DMS153 treated with DMSO at 0.1 percent for 48 hours (cell line): ENCODE measurements around the gene PDE6B.

ENCODE experiments used
- DNase-seq: peaks from one replicate; lab custom pipeline; 2025; ENCODE audit not compliant: unreplicated experiment; lab: John Stamatoyannopoulos, UW

The PDE6B gene

GRCh38 chr4:655464-656151 is 30.2 kb downstream of the PDE6B start:
- no peak for DNase-seq

DNA sequence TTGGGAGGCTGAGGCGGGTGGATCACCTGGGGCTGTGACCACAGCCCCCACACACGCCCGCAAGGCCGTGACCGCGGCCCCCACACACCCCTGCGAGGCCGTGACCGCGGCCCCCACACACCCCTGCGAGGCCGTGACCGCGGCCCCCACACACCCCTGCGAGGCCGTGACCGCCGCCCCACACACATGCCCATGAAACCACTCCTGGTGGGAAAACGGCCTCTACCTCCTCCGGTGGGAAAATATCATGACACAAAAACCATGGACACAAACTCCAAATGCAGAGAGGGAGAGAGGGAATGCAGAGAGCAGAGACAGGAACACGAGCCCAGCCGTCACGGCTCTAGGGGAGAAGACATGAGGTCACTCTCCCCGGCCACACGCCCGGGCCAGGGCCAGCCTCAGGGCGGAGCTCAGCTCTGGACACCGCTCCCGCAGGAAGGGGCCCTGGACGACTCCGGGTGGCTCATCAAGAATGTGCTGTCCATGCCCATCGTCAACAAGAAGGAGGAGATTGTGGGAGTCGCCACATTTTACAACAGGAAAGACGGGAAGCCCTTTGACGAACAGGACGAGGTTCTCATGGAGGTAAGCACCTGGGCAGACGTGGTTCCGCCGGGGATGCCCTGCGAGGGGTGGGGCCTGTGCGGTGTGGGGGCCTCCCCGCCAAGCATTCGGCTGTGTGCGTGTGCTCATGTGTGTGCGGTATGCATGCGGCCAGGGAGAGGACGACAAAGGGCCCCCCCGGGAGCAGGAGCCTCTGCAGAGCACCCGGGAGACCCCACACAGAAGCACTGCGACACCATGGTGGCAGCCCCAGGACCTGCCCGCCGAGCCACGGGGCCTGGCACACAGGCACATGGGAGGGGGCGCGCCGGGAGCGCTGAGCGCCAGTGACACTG is 31.3 kb downstream of the PDE6B start:
- no peak for DNase-seq

GRCh38 chr4:657338-657833 is 32.0 kb downstream of the PDE6B start:
- DNase-seq = no peak

- no peak for DNase-seq
Observed at GRCh38 chr4:657834-658667, 32.7 kb downstream of the PDE6B start.

DNA sequence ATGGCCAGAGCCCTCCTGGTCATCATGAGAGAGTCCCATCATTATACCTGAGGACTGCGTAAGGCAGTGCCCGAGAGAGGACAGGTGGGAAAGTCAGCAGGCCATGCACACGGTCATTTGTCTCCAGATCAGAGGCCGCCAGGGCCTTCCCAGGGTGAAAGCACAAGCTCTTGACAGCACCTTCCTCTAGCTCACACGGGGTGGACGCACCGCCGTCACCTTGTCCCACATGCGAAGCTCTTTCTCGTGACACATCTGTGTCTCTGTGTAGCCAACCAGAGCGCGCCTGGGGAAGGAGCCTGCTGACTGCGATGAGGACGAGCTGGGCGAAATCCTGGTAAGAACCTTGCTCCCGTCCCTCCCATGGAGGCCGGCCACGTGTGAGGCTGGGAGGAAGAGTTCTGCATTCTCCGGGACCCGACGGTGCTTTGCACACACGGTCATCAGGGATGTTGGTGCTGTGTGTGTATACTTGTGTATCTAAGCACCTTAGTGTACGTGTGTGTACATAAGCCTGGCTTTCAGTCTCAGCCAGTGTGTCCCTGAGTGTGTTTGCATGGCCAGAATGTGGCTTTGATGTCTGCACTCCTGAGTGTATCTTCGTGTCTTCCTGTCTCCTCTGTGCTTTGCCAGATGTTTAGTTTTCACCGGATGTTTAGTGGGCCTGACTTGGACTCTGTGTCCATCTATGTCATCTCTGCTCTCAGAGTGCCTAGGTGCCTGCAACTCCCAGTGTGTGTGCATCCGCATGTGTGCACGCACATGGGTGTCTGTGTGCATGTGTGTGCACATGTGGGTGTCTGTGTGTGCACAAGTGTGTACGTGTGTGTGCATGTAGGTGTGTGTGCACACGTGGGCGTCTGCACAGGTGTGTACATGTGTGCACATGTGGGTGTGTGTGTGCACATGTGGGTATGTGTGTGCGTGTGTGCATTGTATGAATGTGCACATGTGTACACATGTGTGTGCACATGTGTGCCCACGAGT is 33.6 kb downstream of the PDE6B start:
- no peak for DNase-seq

- no peak for DNase-seq
Observed at GRCh38 chr4:659851-660250, 34.5 kb downstream of the PDE6B start.

- DNase-seq = no peak
Observed at GRCh38 chr4:660401-660800, 35.0 kb downstream of the PDE6B start.

GRCh38 chr4:661231-661630 is 35.9 kb downstream of the PDE6B start:
- no peak for DNase-seq

DNA sequence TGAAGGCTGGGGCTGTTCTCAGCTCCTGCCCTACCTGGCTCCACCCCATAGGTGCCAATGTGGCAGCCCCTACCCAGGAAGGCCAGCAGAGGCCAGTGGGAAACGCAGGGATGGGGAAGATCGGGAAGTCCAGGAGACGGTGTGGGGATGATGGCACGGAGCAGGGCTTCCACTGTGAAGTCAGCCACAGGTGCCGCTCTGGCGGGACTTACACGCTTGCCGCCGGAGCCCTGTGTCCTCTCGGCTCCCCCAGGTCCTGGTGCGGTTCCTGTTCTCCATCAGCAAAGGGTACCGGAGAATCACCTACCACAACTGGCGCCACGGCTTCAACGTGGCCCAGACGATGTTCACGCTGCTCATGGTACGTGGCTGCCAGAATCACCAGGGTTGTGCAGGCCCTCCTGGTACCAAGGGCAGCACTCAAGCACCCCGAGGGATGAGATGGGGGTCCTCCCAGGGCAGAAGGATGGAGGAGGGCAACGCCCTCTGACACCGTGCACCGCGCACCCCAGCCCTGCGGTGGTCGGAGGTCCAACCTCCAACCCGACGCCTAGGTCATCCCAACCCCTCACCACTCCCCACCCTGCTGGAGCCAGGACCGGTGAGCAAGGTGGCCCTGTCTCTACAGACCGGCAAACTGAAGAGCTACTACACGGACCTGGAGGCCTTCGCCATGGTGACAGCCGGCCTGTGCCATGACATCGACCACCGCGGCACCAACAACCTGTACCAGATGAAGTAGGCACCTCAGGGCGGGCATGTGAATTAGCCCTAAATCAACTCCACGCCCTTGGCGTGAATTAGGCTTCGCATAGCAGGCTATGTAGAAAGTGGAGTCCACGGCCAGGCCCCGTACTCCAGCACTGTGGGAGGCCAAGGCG is 36.7 kb downstream of the PDE6B start:
- no peak for DNase-seq

DNA sequence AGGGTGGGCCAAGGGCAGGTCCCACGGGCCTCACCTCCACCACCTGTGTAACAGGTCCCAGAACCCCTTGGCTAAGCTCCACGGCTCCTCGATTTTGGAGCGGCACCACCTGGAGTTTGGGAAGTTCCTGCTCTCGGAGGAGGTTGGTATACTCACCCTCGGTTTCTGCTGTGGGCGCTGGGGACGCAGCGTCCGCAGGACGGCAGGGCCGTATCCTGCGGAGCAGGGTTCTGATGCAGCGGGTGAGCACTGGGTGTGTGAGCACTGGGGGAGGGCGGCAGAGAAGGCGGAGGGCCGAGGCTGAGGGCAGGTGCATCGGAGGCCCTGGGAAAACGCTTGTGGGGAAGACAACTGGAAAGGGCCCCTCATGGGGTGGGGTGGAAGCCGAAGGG is 37.7 kb downstream of the PDE6B start:
- no peak for DNase-seq

GRCh38 chr4:663438-664428 is 38.4 kb downstream of the PDE6B start:
- peak; percentile 2 for DNase-seq

- DNase-seq = no peak
Observed at GRCh38 chr4:664713-665231, 39.4 kb downstream of the PDE6B start.

- no peak for DNase-seq
Observed at GRCh38 chr4:665381-665750, 40.0 kb downstream of the PDE6B start.

DNA sequence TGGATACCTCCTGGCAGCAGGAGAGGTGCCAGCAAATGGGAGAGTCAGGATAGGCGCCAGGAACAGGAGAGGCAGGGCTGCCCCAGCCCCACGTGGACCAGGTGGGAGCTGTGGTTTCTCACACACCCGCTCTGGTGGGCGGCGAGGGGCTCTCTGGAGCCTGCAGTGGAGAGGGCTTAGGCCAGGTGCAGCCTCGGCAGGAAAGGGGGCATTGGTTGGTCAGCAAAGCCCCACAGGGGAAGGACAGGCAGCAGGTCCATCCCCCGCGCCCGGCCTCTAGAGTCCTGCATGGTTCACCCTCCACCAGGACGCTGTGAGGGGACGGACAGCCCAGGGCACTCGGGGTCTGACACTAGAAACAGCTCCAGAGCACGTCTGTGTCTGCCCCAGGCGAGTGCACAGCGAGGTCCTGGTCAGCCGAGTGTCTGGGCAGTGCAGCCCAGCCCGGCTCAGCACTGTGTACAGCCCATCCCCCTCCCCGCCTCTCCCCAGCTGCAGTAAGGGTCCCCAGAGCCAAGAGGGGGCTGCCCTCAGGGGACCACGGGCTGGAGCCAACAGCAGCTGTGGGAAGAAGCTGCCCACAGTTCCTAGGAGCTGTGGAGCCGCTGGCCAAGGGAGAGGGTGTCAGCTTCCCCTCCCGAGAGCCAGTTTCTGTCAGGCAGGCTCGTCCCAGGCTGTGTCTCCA is 40.5 kb downstream of the PDE6B start:
- no peak for DNase-seq

DNA sequence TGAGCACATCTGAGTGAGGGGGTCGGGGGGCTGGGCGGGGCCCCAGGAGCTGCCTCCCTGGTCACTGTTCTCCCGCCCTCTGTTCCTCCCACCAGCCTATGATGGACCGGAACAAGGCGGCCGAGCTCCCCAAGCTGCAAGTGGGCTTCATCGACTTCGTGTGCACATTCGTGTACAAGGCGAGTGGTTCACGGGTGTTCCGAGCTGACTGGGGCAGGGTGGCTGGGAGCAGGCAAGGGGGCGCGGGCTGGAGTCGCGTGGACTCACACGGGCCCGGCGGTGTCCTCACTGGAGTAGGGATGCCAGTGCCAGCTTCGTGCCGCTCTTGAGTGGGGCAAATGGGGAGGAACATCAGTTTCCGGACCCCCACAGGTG is 41.0 kb downstream of the PDE6B start:
- DNase-seq = no peak

GRCh38 chr4:666822-667544 is 41.6 kb downstream of the PDE6B start:
- DNase-seq = no peak

GRCh38 chr4:667545-667925 is 42.2 kb downstream of the PDE6B start:
- no peak for DNase-seq
